Endothelial cell of umbilical vein (primary cell): ENCODE data around the gene WDR93. TPM values are rescaled to one million over a fixed set of nuclear protein-coding genes. Genes with fewer than 3 reads are reported as not detected.

Experiments used
- BruUV-seq: library from RNA; stranded (reverse); fragments of 400-500 nt; replicated peaks from 2 replicates; lab custom pipeline; 2021; lab: Mats Ljungman, UMichigan
- CTCF ChIA-PET: fragments of 300-600, 350-600 bp; sonication (Branson Sonifier 250); formaldehyde crosslinking; loops from one replicate; lab custom pipeline; 2021; ENCODE audit warnings: antibody characterized with exemption, inconsistent platforms; lab: Charles Lee
- POLR2A ChIA-PET: fragments of 300-600, 350-600 bp; sonication (Branson Sonifier 250); formaldehyde crosslinking; loops from one replicate; lab custom pipeline; 2021; ENCODE audit warnings: antibody characterized with exemption, inconsistent platforms; lab: Charles Lee
- DNase-seq: peaks from one replicate; pipeline ENCODE4 v3.0.0-alpha.2; 2011; ENCODE audit warnings: low read depth, low spot score
- FAIRE-seq: peaks from 2 replicates; lab custom pipeline; 2011; peaks lifted over from hg19 to GRCh38; lab: Jason Lieb, UNC
- H2AFZ ChIP-seq: 2 replicates; pipeline ENCODE4 v1.6.0; 2012; ENCODE audit warnings: low read depth, low read length, control low read depth, inconsistent platforms
- H3K27ac ChIP-seq: 2 replicates; pipeline ENCODE4 v1.5.1; 2011; ENCODE audit warnings: low read depth, mild to moderate bottlenecking, control low read depth, low read length, moderate library complexity; ENCODE audit not compliant: insufficient read depth
- H3K27me3 ChIP-seq, 2 experiments: 2 replicates each; pipeline versions ENCODE4 v1.6.0 to v1.6.1; 2011; ENCODE audit warnings: low read length in 2 of 2, mixed read lengths in 1 of 2; ENCODE audit not compliant: control insufficient read depth in 2 of 2, insufficient read depth in 2 of 2
- H3K36me3 ChIP-seq, 2 experiments: 2 replicates in 1 of 2; 3 replicates in 1 of 2; pipeline ENCODE4 v1.5.1; 2011; ENCODE audit warnings: low read length in 2 of 2, mild to moderate bottlenecking in 1 of 2, moderate library complexity in 1 of 2; ENCODE audit not compliant: control insufficient read depth in 2 of 2, insufficient read depth in 2 of 2; ENCODE audit errors: extremely low read depth in 1 of 2
- H3K4me1 ChIP-seq: 3 replicates; pipeline ENCODE4 v1.5.1; 2011; ENCODE audit warnings: mild to moderate bottlenecking, low read length; ENCODE audit not compliant: control insufficient read depth, insufficient read depth; ENCODE audit errors: extremely low read depth
- H3K4me2 ChIP-seq: 2 replicates; pipeline ENCODE4 v1.6.1; 2011; ENCODE audit warnings: low read length, control low read depth, mixed read lengths; ENCODE audit not compliant: insufficient read depth
- H3K4me3 ChIP-seq, 3 experiments: fragments of 200-600 bp in 1 of 3; sonication (generic), shearing (Covaris generic) in 1 of 3; replicated peaks in 1 of 3; 2 replicates each; pipeline ENCODE4 v1.5.1; 2011 to 2016; ENCODE audit warnings: control low read depth in 3 of 3, low read length in 3 of 3, mild to moderate bottlenecking in 2 of 3, inconsistent platforms in 1 of 3, low read depth in 1 of 3, moderate library complexity in 1 of 3; ENCODE audit not compliant: insufficient read depth in 1 of 3
- H3K79me2 ChIP-seq: 2 replicates; pipeline ENCODE4 v1.6.0; 2012; ENCODE audit warnings: low read length, inconsistent platforms; ENCODE audit not compliant: control insufficient read depth, insufficient read depth
- H3K9ac ChIP-seq: replicated peaks from 2 replicates; pipeline ENCODE3; 2011; ENCODE audit warnings: low read length, control low read depth; ENCODE audit not compliant: insufficient read depth; ENCODE audit errors: extremely low read depth
- H3K9me1 ChIP-seq: replicated peaks from 3 replicates; pipeline ENCODE4 v1.6.0; 2011; ENCODE audit warnings: mild to moderate bottlenecking, low read length; ENCODE audit not compliant: control insufficient read depth, insufficient read depth; ENCODE audit errors: extremely low read depth
- H3K9me3 ChIP-seq: replicated peaks from 2 replicates; pipeline ENCODE4 v1.5.1; 2012; ENCODE audit warnings: low read length, inconsistent platforms; ENCODE audit not compliant: control insufficient read depth, insufficient read depth
- H4K20me1 ChIP-seq: replicated peaks from 2 replicates; pipeline ENCODE3; 2011; ENCODE audit warnings: mild to moderate bottlenecking, low read length; ENCODE audit not compliant: control insufficient read depth, insufficient read depth; ENCODE audit errors: extremely low read depth
- EZH2 ChIP-seq: IDR thresholded peaks from 2 replicates; pipeline ENCODE4 v1.6.1; 2012; ENCODE audit warnings: borderline replicate concordance, low read depth, mild to moderate bottlenecking, moderate library complexity, low read length, inconsistent platforms; ENCODE audit not compliant: severe bottlenecking
- FOS ChIP-seq: IDR thresholded peaks from 2 replicates; pipeline ENCODE4 v1.6.1; 2011; ENCODE audit warnings: mild to moderate bottlenecking, low read length, moderate library complexity, borderline replicate concordance; ENCODE audit not compliant: insufficient read depth
- GATA2 ChIP-seq: IDR thresholded peaks from 2 replicates; pipeline ENCODE4 v1.7.0; 2011; ENCODE audit warnings: low read depth, mild to moderate bottlenecking, moderate library complexity, mixed read lengths, low read length; ENCODE audit not compliant: insufficient read length, insufficient read depth
- JUN ChIP-seq: IDR thresholded peaks from 2 replicates; pipeline ENCODE4 v1.6.1; 2011; ENCODE audit warnings: borderline replicate concordance, low read depth; ENCODE audit not compliant: insufficient read length, insufficient read depth
- MYC ChIP-seq: IDR thresholded peaks from one replicate; pipeline ENCODE4 v1.6.1; 2011; ENCODE audit warnings: mild to moderate bottlenecking, low read depth, low read length
- POLR2A ChIP-seq: IDR thresholded peaks from 2 replicates; pipeline ENCODE4 v1.6.1; 2012; ENCODE audit warnings: low read depth, mild to moderate bottlenecking, control low read depth, low read length
- POLR2AphosphoS5 ChIP-seq: IDR thresholded peaks from 2 replicates; pipeline ENCODE4 v1.6.1; 2012; ENCODE audit warnings: low read depth, mild to moderate bottlenecking, control low read depth, low read length, moderate library complexity; ENCODE audit not compliant: insufficient read depth
- dilution Hi-C: fragments of 300-500 bp; cut with MboI; formaldehyde crosslinking; loops from one replicate; pipeline ENCODE4 v1.15.0; 2019; ENCODE audit warnings: low sequenced_read_pairs; ENCODE audit not compliant: extremely low pct_ligation_motif_present
- intact Hi-C: fragments of 100-400 bp; cut with micrococcal nuclease; formaldehyde crosslinking; loops from one replicate; pipeline ENCODE4 v1.10.0; 2022
- polyA plus RNA-seq, 4 experiments: library from polyadenylated mRNA; depleted of rRNA in 3 of 4; stranded (reverse) in 3 of 4; unstranded in 1 of 4; fragments of >200 nt; gene quantifications; 2 replicates each; pipeline versions ENCODE4 v1.2.1 to v1.2.3, GENCODE V29; 2011 to 2012; ENCODE audit warnings: missing spikeins in 1 of 4
- total RNA-seq: library from RNA; stranded (reverse); gene quantifications from 2 replicates; pipeline ENCODE4 v1.2.3, GENCODE V29; 2021
- TF ChIP-seq, protein P1 (sequence below), 2 donors: IDR thresholded peaks; 1 replicate in 1 of 2; 2 replicates in 1 of 2; pipeline ENCODE4 v1.5.1; 2011; ENCODE audit warnings: low read length in 2 of 2, mild to moderate bottlenecking in 2 of 2, moderate library complexity in 2 of 2, control low read depth in 1 of 2, inconsistent platforms in 1 of 2, low read depth in 1 of 2; ENCODE audit not compliant: insufficient read depth in 1 of 2; ENCODE audit errors: extremely low read depth in 1 of 2
- TF ChIP-seq, protein P2 (sequence below): IDR thresholded peaks from 2 replicates; pipeline ENCODE4 v1.6.1; 2011; ENCODE audit not compliant: insufficient read depth, insufficient read length

WDR93 gene
- total and polyA plus RNA-seq, 2 donors (not counting 3 experiments of a cell fraction or from before 2014, with no cell fraction given) = 0.07 TPM; not detected in 1

DNA sequence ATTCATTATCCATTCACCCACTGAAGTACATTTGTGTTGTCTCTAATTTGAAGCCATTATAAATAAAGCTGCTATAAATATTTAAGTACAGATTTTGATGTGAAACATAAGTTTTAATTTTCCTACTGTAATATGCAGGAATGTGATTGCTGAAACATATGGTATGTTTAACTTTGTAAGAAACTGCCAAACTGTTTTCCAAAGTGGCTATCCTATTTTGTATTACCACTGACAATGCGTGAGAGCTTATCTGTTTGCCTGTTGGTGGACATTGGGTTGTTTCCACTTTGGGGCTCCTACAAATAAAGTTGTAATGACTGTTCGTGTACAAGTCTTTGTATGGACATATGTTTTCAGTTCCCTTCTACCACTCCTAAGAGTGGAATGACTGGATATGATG is 2.5 kb downstream of the WDR93 start:
- no peaks in the 10 kb centered on the region for H3K79me2 ChIP-seq
- no peak overlapping the region for H3K4me2 ChIP-seq
- no peaks in the 10 kb centered on the region for H3K9me3 ChIP-seq
- H3K9ac ChIP-seq = no peak overlapping the region
- no peak for TF ChIP-seq POLR2AphosphoS5
- TF ChIP-seq MYC = no peak
- no peak for TF ChIP-seq JUN
- TF ChIP-seq, protein P1, sequence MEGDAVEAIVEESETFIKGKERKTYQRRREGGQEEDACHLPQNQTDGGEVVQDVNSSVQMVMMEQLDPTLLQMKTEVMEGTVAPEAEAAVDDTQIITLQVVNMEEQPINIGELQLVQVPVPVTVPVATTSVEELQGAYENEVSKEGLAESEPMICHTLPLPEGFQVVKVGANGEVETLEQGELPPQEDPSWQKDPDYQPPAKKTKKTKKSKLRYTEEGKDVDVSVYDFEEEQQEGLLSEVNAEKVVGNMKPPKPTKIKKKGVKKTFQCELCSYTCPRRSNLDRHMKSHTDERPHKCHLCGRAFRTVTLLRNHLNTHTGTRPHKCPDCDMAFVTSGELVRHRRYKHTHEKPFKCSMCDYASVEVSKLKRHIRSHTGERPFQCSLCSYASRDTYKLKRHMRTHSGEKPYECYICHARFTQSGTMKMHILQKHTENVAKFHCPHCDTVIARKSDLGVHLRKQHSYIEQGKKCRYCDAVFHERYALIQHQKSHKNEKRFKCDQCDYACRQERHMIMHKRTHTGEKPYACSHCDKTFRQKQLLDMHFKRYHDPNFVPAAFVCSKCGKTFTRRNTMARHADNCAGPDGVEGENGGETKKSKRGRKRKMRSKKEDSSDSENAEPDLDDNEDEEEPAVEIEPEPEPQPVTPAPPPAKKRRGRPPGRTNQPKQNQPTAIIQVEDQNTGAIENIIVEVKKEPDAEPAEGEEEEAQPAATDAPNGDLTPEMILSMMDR (IDR thresholded peaks at IDR 0.05; ENCODE audit: extremely low read depth in 1 of 2, insufficient read depth in 1 of 2, low read depth in 1 of 2, low read length in 2 of 2) = no peak
- TF ChIP-seq GATA2 = no peak
- TF ChIP-seq FOS = no peak
- TF ChIP-seq EZH2 = no peak
- TF ChIP-seq, protein P2, sequence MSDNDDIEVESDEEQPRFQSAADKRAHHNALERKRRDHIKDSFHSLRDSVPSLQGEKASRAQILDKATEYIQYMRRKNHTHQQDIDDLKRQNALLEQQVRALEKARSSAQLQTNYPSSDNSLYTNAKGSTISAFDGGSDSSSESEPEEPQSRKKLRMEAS = no peak
- TF ChIP-seq POLR2A = no peak
- peaks cover 7 to 13% of the 10 kb centered on the region in 2 experiments for H3K27me3 ChIP-seq
- H3K27ac ChIP-seq = no peak overlapping the region
- H3K36me3 ChIP-seq = no peaks in the 10 kb centered on the region
- BruUV-seq = no TSS peak
- CTCF ChIA-PET = interaction anchor here (0.6 kb wide), 1 partner anchor 47 kb away, joined by 3 read pairs; no protein-coding TSS in a partner anchor
- H4K20me1 ChIP-seq = no peaks in the 10 kb centered on the region
- intact Hi-C loops = no loop called here
- dilution Hi-C loops = no loop called here
- POLR2A ChIA-PET = no interaction called here
- H3K4me3 ChIP-seq = no peak overlapping the region
- DNase-seq = no peak
- no peak for FAIRE-seq
- H2AFZ ChIP-seq = no peak overlapping the region
- H3K9me1 ChIP-seq = no peaks in the 10 kb centered on the region
- peaks cover 2% of the 10 kb centered on the region for H3K4me1 ChIP-seq
